PC-9 (cell line): ENCODE results near the gene ATP6V1G3. TPM values are rescaled to one million over a fixed set of nuclear protein-coding genes. Genes with fewer than 3 reads are reported as not detected.

ENCODE experiments used
- BruUV-seq: library from RNA; stranded (reverse); fragments of 400-500 nt; replicated peaks from 2 replicates; lab custom pipeline; 2021; lab: Mats Ljungman, UMichigan
- CTCF ChIA-PET: fragments of 300-600 bp; sonication (Branson Sonifier 250); formaldehyde crosslinking; loops from one replicate; lab custom pipeline; 2022; ENCODE audit warnings: antibody characterized with exemption; lab: Charles Lee
- POLR2A ChIA-PET: fragments of 300-600 bp; sonication (Branson Sonifier 250); formaldehyde crosslinking; loops from one replicate; lab custom pipeline; 2022; ENCODE audit warnings: antibody characterized with exemption; ENCODE audit not compliant: unreplicated experiment; lab: Charles Lee
- DNase-seq, 2 experiments: peaks; one replicate each; pipeline versions ENCODE4 v3.0.0 to v3.0.0-alpha.2; 2015 to 2022; ENCODE audit warnings: mixed read lengths in 1 of 2
- H2AFZ ChIP-seq: fragments of 200-600 bp; sonication (generic); 2 replicates; pipeline ENCODE4 v1.8.1; 2017; ENCODE audit warnings: antibody characterized with exemption
- H3F3A ChIP-seq: fragments of 200-600 bp; sonication (generic); 2 replicates; pipeline ENCODE4 v1.8.1; 2017; ENCODE audit warnings: antibody characterized with exemption, mild to moderate bottlenecking, low read depth; ENCODE audit not compliant: insufficient read depth
- H3K27ac ChIP-seq: fragments of 200-600 bp; sonication (generic); 2 replicates; pipeline ENCODE4 v1.6.1; 2016; ENCODE audit warnings: mixed run types
- H3K27me3 ChIP-seq: fragments of 200-600 bp; sonication (generic); 2 replicates; pipeline ENCODE4 v1.6.1; 2016; ENCODE audit warnings: low read depth, mixed run types; ENCODE audit not compliant: insufficient read depth
- H3K36me3 ChIP-seq: fragments of 200-600 bp; sonication (generic); 2 replicates; pipeline ENCODE4 v1.6.1; 2016; ENCODE audit warnings: low read depth, mixed run types
- H3K4me1 ChIP-seq: fragments of 200-600 bp; sonication (generic); replicated peaks from 2 replicates; pipeline ENCODE4 v1.6.1; 2016; ENCODE audit warnings: mixed run types; ENCODE audit not compliant: insufficient read depth
- H3K4me2 ChIP-seq: fragments of 200-600 bp; sonication (generic); 2 replicates; pipeline ENCODE4 v1.6.1; 2017; ENCODE audit warnings: mixed run types
- H3K4me3 ChIP-seq: fragments of 200-600 bp; sonication (generic); 2 replicates; pipeline ENCODE4 v1.6.1; 2016; ENCODE audit warnings: mixed run types
- H3K79me2 ChIP-seq: fragments of 200-600 bp; sonication (generic); 2 replicates; pipeline ENCODE4 v1.6.1; 2017; ENCODE audit warnings: low read depth, mixed run types
- H3K9me2 ChIP-seq: fragments of 200-600 bp; sonication (generic); 2 replicates; pipeline ENCODE4 v1.8.1; 2017; ENCODE audit warnings: mild to moderate bottlenecking; ENCODE audit not compliant: insufficient read depth
- H3K9me3 ChIP-seq: fragments of 200-600 bp; sonication (generic); 2 replicates; pipeline ENCODE4 v1.8.1; 2016; ENCODE audit warnings: low read depth; ENCODE audit not compliant: insufficient read depth
- H4K20me1 ChIP-seq: fragments of 200-600 bp; sonication (generic); 2 replicates; pipeline ENCODE4 v1.8.1; 2017; ENCODE audit not compliant: insufficient read depth
- CTCF ChIP-seq: fragments of 200-600 bp; sonication (generic); conservative IDR thresholded peaks from 2 replicates; pipeline ENCODE4 v1.6.1; 2017; ENCODE audit warnings: mixed run types, antibody characterized with exemption, mild to moderate bottlenecking, moderate library complexity
- EZH2 ChIP-seq: fragments of 200-600 bp; sonication (generic); IDR thresholded peaks from 2 replicates; pipeline ENCODE4 v1.8.0; 2017; ENCODE audit warnings: antibody characterized with exemption, low read depth
- intact Hi-C: fragments of 100-400 bp; cut with micrococcal nuclease; formaldehyde crosslinking; loops from one replicate; pipeline ENCODE4 v1.10.0; 2022; ENCODE audit not compliant: unreplicated experiment
- total RNA-seq: library from RNA; stranded (reverse); gene quantifications from 2 replicates; pipeline ENCODE4 v1.2.3, GENCODE V29; 2021

ATP6V1G3 gene
- total RNA-seq, 1 experiment from 2014 or later = not detected

GRCh38 chr1:198563583-198563982 lies 23.1 kb upstream of the ATP6V1G3 start:
- BruUV-seq = no TSS peak
- DNase-seq = peak in 1 of 2 experiments; percentile 35
- no peak overlapping the region for H3K4me3 ChIP-seq
- no peaks in the 10 kb centered on the region for H3K27me3 ChIP-seq
- H3K9me3 ChIP-seq = no peaks in the 10 kb centered on the region; the same call in 1 of the 2 replicates
- intact Hi-C loops = no loop called here
- peaks cover 12% of the 10 kb centered on the region; the same call in 1 of the 2 replicates for H3K4me1 ChIP-seq
- no peak for TF ChIP-seq CTCF
- TF ChIP-seq EZH2 = no peak
- H3K9me2 ChIP-seq = no peaks in the 10 kb centered on the region
- ChIA-PET CTCF (no interaction called here), POLR2A (interaction anchor here (0.7 kb wide), 1 partner anchor 71 kb away, joined by 5 read pairs; no protein-coding TSS in a partner anchor)
- H4K20me1 ChIP-seq = no peaks in the 10 kb centered on the region
- no peak overlapping the region for H3K27ac ChIP-seq
- H3K4me2 ChIP-seq = no peak overlapping the region
- no peaks in the 10 kb centered on the region for H3K79me2 ChIP-seq
- H3F3A ChIP-seq = no peaks in the 10 kb centered on the region
- H3K36me3 ChIP-seq = no peaks in the 10 kb centered on the region
- 0 out of 2 replicates have a peak overlapping the region, but pooled peaks have one; percentile 40 for H2AFZ ChIP-seq

- peaks cover 12% of the 10 kb centered on the region; the same call in 1 of the 2 replicates for H3K4me1 ChIP-seq
- H2AFZ ChIP-seq = no peak overlapping the region
- CTCF ChIA-PET = interaction anchor here (0.7 kb wide), 1 partner anchor 123 kb away, joined by 3 read pairs; no protein-coding TSS in a partner anchor
- no peaks in the 10 kb centered on the region for H3K9me2 ChIP-seq
- TF ChIP-seq EZH2 = no peak
- no peak for TF ChIP-seq CTCF
- POLR2A ChIA-PET = interaction anchor here (0.6 kb wide), 1 partner anchor 1084 kb away, joined by 6 read pairs; no protein-coding TSS in a partner anchor
- H3K27me3 ChIP-seq = no peaks in the 10 kb centered on the region
- H3K79me2 ChIP-seq = no peaks in the 10 kb centered on the region
- no peaks in the 10 kb centered on the region for H4K20me1 ChIP-seq
- H3K4me2 ChIP-seq = no peak overlapping the region
- no peak for DNase-seq
- no peak overlapping the region for H3K27ac ChIP-seq
- no peak overlapping the region for H3K4me3 ChIP-seq
- no peaks in the 10 kb centered on the region for H3K9me3 ChIP-seq
- BruUV-seq = no TSS peak
- H3F3A ChIP-seq = no peaks in the 10 kb centered on the region
- intact Hi-C loops = no loop called here
- no peaks in the 10 kb centered on the region for H3K36me3 ChIP-seq
Measured at GRCh38 chr1:198560161-198560560, 19.7 kb upstream of the ATP6V1G3 start.

- Histone ChIP-seq H3K4me3 (no peak overlapping the region), H3F3A (no peaks in the 10 kb centered on the region), H2AFZ (no peak overlapping the region), H3K79me2 (no peaks in the 10 kb centered on the region), H3K27me3 (no peaks in the 10 kb centered on the region), H3K4me2 (no peak overlapping the region), H3K27ac (no peak overlapping the region), H4K20me1 (no peaks in the 10 kb centered on the region), H3K9me2 (no peaks in the 10 kb centered on the region), H3K9me3 (no peaks in the 10 kb centered on the region), H3K4me1 (peaks cover 12% of the 10 kb centered on the region; the same call in 1 of the 2 replicates), H3K36me3 (no peaks in the 10 kb centered on the region)
- POLR2A ChIA-PET = interaction anchor here (0.6 kb wide), 1 partner anchor 1085 kb away, joined by 3 read pairs; no protein-coding TSS in a partner anchor
- intact Hi-C loops = no loop called here
- no peak for DNase-seq
- TF ChIP-seq CTCF = no peak
- no peak for TF ChIP-seq EZH2
- no TSS peak for BruUV-seq
- CTCF ChIA-PET = interaction anchor here (0.7 kb wide), 1 partner anchor 124 kb away, joined by 3 read pairs; no protein-coding TSS in a partner anchor
Measured at GRCh38 chr1:198559362-198559761, 18.9 kb upstream of the ATP6V1G3 start.
